Transverse colon (tissue), 4 donors: Measurements from ENCODE around the gene TMEM19.
"Not testable (repeated sequence)": the region's sequence is repeated elsewhere in the genome, so short reads cannot be mapped to it uniquely, and the experiment has no call there.

ENCODE experiments used
- POLR2AphosphoS5 ChIP-seq, 3 donors: sonication (generic); formaldehyde crosslinking; IDR thresholded peaks; one replicate each; pipeline ENCODE4 v1.6.1; 2016; ENCODE audit warnings: antibody characterized with exemption in 3 of 3
- TF ChIP-seq, protein P1 (sequence below), 5 experiments: fragments of 200-600 bp in 3 of 5; fragments of 450-650 bp in 2 of 5; sonication (generic) in 3 of 5; IDR thresholded peaks; 1 replicate in 2 of 5; 2 replicates in 3 of 5; pipeline ENCODE4 v1.5.1; 2016 to 2017; ENCODE audit warnings: antibody characterized with exemption in 5 of 5, inconsistent platforms in 3 of 5, mild to moderate bottlenecking in 2 of 5, moderate library complexity in 1 of 5

DNA sequence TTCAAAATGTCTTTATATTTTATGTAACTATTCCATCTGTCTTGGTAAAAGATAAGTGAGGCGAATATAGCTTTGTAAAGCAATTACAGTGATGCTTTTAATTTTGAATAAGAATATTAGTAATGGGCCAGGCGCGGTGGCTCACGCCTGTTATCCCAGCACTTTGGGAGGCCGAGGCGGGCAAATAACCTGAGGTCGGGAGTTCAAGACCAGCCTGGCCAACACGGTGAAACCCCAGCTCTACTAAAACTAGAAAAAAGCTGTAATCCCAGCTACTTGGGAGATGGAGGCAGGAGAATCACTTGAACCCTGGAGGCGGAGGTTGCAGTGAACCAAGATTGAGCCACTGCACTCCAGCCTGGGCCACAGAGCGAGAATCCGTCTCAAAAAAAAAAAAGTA lies 1.3 kb downstream of the TMEM19 start:
- TF ChIP-seq, protein P1, sequence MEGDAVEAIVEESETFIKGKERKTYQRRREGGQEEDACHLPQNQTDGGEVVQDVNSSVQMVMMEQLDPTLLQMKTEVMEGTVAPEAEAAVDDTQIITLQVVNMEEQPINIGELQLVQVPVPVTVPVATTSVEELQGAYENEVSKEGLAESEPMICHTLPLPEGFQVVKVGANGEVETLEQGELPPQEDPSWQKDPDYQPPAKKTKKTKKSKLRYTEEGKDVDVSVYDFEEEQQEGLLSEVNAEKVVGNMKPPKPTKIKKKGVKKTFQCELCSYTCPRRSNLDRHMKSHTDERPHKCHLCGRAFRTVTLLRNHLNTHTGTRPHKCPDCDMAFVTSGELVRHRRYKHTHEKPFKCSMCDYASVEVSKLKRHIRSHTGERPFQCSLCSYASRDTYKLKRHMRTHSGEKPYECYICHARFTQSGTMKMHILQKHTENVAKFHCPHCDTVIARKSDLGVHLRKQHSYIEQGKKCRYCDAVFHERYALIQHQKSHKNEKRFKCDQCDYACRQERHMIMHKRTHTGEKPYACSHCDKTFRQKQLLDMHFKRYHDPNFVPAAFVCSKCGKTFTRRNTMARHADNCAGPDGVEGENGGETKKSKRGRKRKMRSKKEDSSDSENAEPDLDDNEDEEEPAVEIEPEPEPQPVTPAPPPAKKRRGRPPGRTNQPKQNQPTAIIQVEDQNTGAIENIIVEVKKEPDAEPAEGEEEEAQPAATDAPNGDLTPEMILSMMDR (IDR thresholded peaks at IDR 0.05): not testable (repeated sequence)
- TF ChIP-seq POLR2AphosphoS5 (IDR thresholded peaks at IDR 0.05): not testable (repeated sequence)
